Gastrocnemius medialis (tissue), 4 donors: ENCODE data around the gene LRP1-AS. TPM values are rescaled to one million over a fixed set of nuclear protein-coding genes. Genes with fewer than 3 reads are reported as not detected.

Source experiments
- ATAC-seq, 2 donors: fragments of 150-250 bp; one replicate each; pipeline ENCODE4 v1.9.1; 2016
- DNase-seq, 2 donors: peaks; one replicate each; pipeline ENCODE4 v3.0.0-alpha.2; 2019
- H3K27ac ChIP-seq, 4 donors: fragments of 200-600 bp; sonication (generic); 1 replicate in 1 of 4; 2 replicates in 3 of 4; pipeline ENCODE4 v1.5.1; 2016 to 2018; ENCODE audit warnings: mild to moderate bottlenecking in 2 of 4, moderate library complexity in 1 of 4
- H3K27me3 ChIP-seq, 3 donors: fragments of 200-600 bp; sonication (generic) in 2 of 3; 1 replicate in 1 of 3; 2 replicates in 2 of 3; pipeline versions ENCODE4 v1.5.1 to v1.6.0; 2016 to 2019; ENCODE audit warnings: mild to moderate bottlenecking in 1 of 3, moderate library complexity in 1 of 3
- H3K36me3 ChIP-seq, 2 donors: fragments of 200-600 bp; sonication (generic) in 1 of 2; one replicate each; pipeline ENCODE4 v1.5.1; 2017 to 2018
- H3K4me1 ChIP-seq, 2 donors: fragments of 200-600 bp; sonication (generic) in 1 of 2; one replicate each; pipeline ENCODE4 v1.5.1; 2016 to 2017; ENCODE audit warnings: mild to moderate bottlenecking in 2 of 2
- H3K4me3 ChIP-seq, 4 donors: fragments of 200-600 bp; sonication (generic) in 3 of 4; 1 replicate in 1 of 4; 2 replicates in 3 of 4; pipeline ENCODE4 v1.5.1; 2016 to 2019; ENCODE audit warnings: mild to moderate bottlenecking in 2 of 4
- H3K9me3 ChIP-seq, 3 donors: fragments of 200-600 bp; sonication (generic) in 2 of 3; 1 replicate in 1 of 3; 2 replicates in 2 of 3; pipeline ENCODE4 v1.5.1; 2016 to 2019
- POLR2A ChIP-seq, 2 donors: fragments of 450-650 bp; IDR thresholded peaks; one replicate each; pipeline ENCODE4 v1.6.1; 2017; ENCODE audit warnings: antibody characterized with exemption in 2 of 2, mild to moderate bottlenecking in 2 of 2, moderate library complexity in 2 of 2
- in situ Hi-C, 4 donors: fragments of 200-750 bp; cut with MboI; loops; one replicate each; pipeline versions ENCODE4 v1.15.0 to v1.8.0; 2017; ENCODE audit warnings: low sequenced_read_pairs in 4 of 4
- intact Hi-C: fragments of 100-400 bp; cut with DNase I; formaldehyde crosslinking; loops from one replicate; pipeline ENCODE4 v1.15.1; 2023; ENCODE audit warnings: low total_unique reads
- total RNA-seq, 4 donors: library from RNA; depleted of rRNA; stranded (reverse); fragments of >200 nt; gene quantifications; one replicate each; pipeline versions ENCODE4 v1.1.0 to v1.2.3, GENCODE V29; 2016
- TF ChIP-seq, protein P1 (sequence below), 5 experiments: fragments of 450-650 bp in 3 of 5; fragments of 200-600 bp in 2 of 5; sonication (generic) in 2 of 5; IDR thresholded peaks in 4 of 5; conservative IDR thresholded peaks in 1 of 5; 1 replicate in 4 of 5; 2 replicates in 1 of 5; pipeline ENCODE4 v1.5.1; 2016 to 2019; ENCODE audit warnings: antibody characterized with exemption in 5 of 5, mild to moderate bottlenecking in 3 of 5, moderate library complexity in 3 of 5

The LRP1-AS gene
- total RNA-seq, 4 donors from 2014 or later = not detected

DNA sequence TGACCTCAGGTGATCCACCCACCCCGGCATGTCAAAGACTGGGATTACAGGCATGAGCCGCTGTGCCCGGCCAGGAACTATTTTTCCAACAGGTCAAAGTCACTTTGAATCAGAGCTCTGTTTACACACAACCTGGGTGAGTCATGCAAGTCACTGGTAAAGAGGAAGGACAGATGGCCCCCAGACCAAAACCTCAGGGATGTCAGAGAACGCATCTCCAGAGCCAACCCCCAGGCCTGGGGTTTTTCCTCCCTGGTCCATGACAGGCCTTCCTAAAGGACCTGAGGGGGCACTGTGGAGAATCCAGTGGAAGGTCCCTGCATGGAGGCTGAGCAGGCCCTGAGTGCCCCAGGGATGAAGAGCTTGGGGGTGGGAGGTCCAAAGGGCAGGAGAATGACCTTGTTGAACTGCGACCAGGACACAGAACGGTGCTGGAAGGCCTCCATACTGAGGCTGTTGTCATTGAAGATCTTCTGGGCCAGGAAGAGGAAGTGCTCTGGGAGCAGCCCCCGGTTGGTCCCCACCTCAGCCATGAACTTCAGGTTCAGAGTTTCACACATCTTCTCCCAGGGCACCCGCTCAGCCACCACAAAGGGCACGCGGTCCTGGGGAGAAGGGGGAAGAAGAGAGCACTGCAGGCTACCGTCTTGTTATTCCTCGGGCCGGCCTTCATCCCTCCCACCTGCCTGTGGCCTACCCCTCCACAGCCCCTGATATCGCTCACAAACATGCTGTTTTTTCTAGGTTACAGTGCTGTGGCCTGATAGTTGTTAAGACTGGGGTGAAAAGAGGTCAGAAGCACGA lies 45.3 kb downstream of the LRP1-AS start:
- intact Hi-C loops = no loop called here
- TF ChIP-seq POLR2A (IDR thresholded peaks at IDR 0.05) = no peak
- TF ChIP-seq, protein P1, sequence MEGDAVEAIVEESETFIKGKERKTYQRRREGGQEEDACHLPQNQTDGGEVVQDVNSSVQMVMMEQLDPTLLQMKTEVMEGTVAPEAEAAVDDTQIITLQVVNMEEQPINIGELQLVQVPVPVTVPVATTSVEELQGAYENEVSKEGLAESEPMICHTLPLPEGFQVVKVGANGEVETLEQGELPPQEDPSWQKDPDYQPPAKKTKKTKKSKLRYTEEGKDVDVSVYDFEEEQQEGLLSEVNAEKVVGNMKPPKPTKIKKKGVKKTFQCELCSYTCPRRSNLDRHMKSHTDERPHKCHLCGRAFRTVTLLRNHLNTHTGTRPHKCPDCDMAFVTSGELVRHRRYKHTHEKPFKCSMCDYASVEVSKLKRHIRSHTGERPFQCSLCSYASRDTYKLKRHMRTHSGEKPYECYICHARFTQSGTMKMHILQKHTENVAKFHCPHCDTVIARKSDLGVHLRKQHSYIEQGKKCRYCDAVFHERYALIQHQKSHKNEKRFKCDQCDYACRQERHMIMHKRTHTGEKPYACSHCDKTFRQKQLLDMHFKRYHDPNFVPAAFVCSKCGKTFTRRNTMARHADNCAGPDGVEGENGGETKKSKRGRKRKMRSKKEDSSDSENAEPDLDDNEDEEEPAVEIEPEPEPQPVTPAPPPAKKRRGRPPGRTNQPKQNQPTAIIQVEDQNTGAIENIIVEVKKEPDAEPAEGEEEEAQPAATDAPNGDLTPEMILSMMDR (IDR thresholded peaks at IDR 0.05 in 4 of 5, conservative IDR thresholded peaks at IDR 0.05 in 1 of 5) = no peak
- no peaks in the 10 kb centered on the region for H3K9me3 ChIP-seq
- H3K27me3 ChIP-seq = no peaks in the 10 kb centered on the region
- H3K4me1 ChIP-seq = no peaks in the 10 kb centered on the region
- in situ Hi-C loops = no loop called here
- no peaks in the 10 kb centered on the region for H3K36me3 ChIP-seq
- ATAC-seq (no peak), DNase-seq (no peak)
- no peak overlapping the region for H3K4me3 ChIP-seq
- no peak overlapping the region for H3K27ac ChIP-seq

DNA sequence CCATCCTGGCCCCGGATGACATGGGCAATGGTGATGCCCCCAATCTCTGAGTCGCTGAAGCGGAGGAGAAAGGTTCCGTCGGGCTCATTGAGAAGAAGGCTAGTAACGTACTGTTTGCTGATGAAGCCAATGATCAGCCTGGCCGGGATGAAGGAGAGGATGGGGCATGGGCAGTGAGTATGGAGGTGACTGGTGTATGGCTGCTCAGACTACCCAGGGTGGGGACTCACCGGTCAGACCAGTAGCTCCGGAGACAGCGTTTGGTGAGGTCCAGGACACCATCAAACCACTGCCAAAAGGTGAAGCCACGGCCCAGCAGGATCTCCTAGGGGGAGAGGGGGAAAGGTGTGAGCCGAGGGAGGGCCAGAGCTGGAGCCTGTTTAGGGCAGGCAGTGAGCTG lies 47.7 kb downstream of the LRP1-AS start:
- Histone ChIP-seq H3K36me3 (peaks cover 0 to 2% of the 10 kb centered on the region in 2 donors), H3K4me1 (no peaks in the 10 kb centered on the region), H3K27me3 (no peaks in the 10 kb centered on the region), H3K27ac (no peak overlapping the region), H3K9me3 (no peaks in the 10 kb centered on the region), H3K4me3 (no peak overlapping the region)
- no peak for TF ChIP-seq POLR2A (IDR thresholded peaks at IDR 0.05)
- TF ChIP-seq, protein P1 (IDR thresholded peaks at IDR 0.05 in 4 of 5, conservative IDR thresholded peaks at IDR 0.05 in 1 of 5) = no peak
- in situ Hi-C loops = no loop called here
- no peak for DNase-seq
- intact Hi-C loops = no loop called here
- no peak for ATAC-seq

DNA sequence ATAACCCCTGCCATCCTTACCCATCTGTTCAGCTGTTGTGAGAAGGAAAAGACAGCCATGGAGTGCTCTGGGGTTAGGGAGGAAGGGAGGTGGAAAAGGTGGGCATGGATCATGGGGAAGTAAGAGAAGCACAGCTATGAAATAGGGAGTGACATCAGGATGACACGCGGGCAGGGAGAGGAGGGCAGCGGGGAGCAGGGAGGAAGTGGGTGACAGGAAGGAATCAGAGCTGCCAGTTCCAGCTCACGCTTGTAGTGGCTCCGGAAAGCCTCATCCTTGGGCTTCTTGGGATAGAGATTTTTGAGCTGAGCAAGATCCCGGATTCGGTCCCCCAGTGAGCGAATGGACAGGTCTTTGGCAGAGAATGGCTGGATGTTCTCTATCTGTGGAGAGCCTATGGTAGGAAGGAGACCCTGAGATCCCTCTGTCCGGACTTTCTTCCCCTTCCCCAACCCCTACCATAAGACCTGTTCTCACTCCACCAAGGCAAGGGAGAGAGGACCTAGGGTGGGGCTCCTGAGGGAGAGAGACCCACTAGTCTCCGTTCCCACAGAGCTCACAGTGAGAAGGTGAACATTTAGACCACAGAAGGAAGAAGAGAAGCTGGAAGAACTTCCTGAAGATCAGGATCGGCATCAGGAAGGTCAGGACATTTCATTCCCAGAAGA lies 48.2 kb downstream of the LRP1-AS start:
- peaks cover 0 to 4% of the 10 kb centered on the region in 2 donors for H3K4me1 ChIP-seq
- in situ Hi-C loops (no loop called here), intact Hi-C loops (no loop called here)
- no peaks in the 10 kb centered on the region for H3K9me3 ChIP-seq
- no peak overlapping the region for H3K4me3 ChIP-seq
- DNase-seq (no peak), ATAC-seq (no peak)
- no peaks in the 10 kb centered on the region for H3K27me3 ChIP-seq
- H3K36me3 ChIP-seq = peaks cover 0 to 4% of the 10 kb centered on the region in 2 donors
- TF ChIP-seq, protein P1 (IDR thresholded peaks at IDR 0.05 in 4 of 5, conservative IDR thresholded peaks at IDR 0.05 in 1 of 5) = no peak
- no peak for TF ChIP-seq POLR2A (IDR thresholded peaks at IDR 0.05)
- H3K27ac ChIP-seq = no peak overlapping the region

DNA sequence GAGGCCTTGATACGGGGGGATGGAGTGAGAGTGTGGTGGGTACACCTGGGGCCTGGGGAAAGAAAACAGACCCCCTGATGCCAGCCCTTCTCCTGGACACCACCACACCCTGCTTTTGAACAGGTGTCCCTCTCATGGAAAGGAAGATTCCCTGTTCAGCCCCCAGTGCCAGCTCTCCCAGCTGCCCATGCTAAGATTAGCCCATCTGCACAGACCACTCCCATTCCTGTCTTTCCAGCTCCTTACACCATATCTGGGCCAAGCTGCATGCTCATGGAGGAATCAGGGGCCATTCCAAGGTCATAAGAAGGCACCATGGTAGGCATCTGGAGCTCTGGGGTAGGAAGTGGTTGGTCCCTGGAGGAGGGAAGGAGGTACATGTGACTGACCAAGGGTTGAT lies 48.9 kb downstream of the LRP1-AS start:
- DNase-seq (no peak), ATAC-seq (no peak)
- H3K4me3 ChIP-seq = no peak overlapping the region
- no peak for TF ChIP-seq POLR2A (IDR thresholded peaks at IDR 0.05)
- TF ChIP-seq, protein P1 (IDR thresholded peaks at IDR 0.05 in 4 of 5, conservative IDR thresholded peaks at IDR 0.05 in 1 of 5) = no peak
- no peaks in the 10 kb centered on the region for H3K9me3 ChIP-seq
- intact Hi-C loops (no loop called here), in situ Hi-C loops (no loop called here)
- H3K4me1 ChIP-seq = peaks cover 0 to 7% of the 10 kb centered on the region in 2 donors
- H3K27ac ChIP-seq = no peak overlapping the region
- peaks cover 0 to 4% of the 10 kb centered on the region in 2 donors for H3K36me3 ChIP-seq
- H3K27me3 ChIP-seq = no peaks in the 10 kb centered on the region
